HG03196 (cell line): Measurements from ENCODE around the gene PRLH.
A peak's percentile ranks its signal among the peaks of the same experiment; 100 is the strongest.
"Not testable (repeated sequence)": the region's sequence is repeated elsewhere in the genome, so short reads cannot be mapped to it uniquely, and the experiment has no call there.

Experiments
- ATAC-seq: cut with Tn5 transposase; IDR thresholded peaks from one replicate; pipeline ENCODE4 v1.9.1; 2021; ENCODE audit not compliant: unreplicated experiment

Gene PRLH

DNA sequence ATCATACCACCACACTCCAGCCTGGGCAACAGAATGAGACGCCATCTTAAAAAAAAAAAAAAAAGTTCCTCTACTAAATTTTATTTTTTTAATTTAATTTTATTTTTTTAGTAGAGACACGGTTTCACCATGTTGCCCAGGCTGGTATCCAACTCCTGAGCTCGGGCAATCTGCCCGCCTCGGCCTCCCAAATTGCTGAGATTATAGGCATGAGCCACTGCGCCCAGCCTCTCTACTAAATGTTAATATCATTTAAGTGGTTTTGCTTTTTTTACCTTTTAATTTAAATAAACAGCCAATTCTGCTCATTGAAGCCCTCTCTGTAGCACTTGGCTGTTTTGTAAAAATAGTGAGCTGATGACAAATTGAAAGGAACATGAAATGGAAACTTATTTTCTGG lies 15.0 kb downstream of the PRLH start:
- no peak for ATAC-seq

DNA sequence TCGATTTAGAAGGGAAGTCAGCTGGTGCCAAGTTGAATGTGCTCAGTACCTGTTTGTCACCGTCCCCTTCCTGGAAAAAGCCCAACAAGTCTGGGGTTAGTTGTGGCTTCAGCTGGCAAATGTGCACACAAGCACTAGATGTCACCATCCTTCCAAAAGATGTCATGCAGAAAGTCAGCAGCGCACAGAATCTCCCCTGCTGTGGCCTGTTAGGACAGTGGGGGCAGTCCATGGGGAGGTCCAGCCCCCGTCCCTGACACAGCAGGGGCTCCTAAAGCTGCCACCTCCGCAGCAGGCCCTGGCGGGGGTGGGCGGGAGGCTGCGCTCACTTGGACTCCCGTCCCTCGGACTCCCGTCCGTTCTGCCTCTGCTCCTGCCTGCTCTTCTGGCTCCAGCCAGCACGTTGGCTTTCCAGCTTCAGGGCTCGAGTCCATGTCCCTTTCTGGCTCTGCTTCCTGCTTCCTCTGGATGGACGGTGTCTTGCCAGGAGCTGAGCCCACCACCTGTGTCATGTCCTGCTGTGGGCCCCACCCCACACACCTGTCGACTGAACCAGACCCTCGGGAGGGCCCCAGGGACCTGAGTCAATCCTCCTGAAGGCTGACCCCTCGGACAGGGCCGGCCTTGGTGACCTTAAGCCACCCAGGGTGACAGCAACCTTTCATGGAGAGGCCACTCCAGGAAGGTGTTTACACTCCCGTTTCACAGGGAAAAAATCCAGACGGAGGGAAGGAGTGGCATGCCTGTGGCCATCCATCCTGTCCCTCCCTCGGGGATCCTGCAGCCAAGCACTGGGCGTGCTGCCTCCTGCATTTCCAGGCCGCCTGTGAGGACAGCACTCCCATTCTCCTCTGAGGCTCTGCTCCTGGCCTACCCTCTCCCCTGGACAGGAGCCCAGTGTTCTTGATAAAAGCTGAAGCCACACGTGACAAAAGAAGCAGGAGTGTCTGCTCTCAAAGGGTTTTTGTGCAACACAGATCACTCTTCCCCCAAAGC lies 15.7 kb downstream of the PRLH start:
- peak; percentile 56 for ATAC-seq

DNA sequence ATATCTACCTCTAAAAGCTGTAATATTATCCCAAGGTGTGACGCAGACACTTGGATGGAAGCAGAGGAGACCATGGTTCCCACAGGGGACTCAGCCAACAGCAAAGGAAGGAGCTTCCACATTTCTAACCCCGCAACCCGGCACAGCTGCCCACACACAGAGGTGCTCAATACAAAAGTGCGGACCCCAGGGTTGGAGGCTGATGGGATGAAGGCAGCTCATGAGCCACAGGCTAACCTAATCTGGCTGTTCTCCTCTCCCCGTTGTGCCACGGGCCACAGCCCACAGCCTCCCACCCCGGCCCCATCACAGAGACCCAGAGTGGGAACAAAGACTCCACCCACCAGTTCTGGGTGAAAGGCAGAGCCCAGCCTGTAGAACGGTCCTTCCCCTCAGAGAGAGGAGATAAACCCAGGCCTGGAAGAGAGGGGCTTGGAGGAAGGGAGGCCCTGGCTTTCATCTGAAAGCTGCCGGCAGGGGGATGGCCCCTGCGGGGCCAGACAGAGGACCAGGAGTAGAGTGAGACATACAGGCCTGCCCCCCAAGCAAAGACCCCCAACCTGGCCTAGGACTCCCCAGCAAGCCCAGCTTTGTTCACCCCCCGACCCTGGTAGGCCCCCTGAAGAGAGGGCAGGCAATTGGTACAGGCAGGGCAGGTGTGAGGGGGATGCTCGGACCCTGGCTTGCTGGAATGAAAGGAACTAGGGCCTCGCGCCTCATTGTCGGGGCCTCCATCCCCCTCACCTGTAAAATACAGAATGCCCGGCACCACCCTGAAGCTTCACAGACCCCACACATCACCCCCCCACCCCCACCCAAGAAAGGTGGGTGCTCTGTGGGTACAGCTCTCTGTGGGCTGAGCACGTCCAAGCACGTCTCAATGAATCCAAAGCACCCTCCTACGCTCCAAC lies 17.3 kb downstream of the PRLH start:
- ATAC-seq, result no peak

DNA sequence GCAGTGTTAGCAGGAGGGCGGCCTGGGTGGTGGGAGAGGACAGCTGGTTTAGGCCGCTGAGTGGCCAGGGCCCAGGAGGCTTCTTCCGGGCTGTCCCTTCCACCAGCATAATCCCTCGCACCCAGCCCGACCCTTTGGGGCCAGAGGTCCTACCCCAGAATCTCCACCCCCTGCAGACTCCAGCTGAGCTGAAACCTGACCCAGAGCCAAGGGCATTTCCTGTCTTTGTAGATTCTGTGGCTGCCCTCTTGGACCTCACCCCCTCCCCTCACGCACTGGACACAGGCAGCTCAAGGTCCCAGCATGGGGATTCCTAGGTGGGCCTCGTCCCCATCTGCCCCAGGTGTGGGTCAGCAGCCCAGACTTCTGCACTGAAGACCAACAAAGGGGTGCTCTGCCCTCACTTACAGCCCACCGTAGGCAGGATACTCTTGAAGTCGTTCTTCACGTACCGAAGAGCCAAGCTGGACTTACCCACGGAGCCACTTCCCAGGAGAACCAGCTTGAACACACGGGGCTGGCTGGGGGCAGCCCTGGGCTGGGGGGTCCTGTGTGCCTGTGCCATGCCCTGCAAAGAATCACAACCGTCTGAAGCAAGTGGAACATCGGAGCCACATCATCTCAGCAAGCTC lies 19.3 kb downstream of the PRLH start:
- ATAC-seq, result no peak

DNA sequence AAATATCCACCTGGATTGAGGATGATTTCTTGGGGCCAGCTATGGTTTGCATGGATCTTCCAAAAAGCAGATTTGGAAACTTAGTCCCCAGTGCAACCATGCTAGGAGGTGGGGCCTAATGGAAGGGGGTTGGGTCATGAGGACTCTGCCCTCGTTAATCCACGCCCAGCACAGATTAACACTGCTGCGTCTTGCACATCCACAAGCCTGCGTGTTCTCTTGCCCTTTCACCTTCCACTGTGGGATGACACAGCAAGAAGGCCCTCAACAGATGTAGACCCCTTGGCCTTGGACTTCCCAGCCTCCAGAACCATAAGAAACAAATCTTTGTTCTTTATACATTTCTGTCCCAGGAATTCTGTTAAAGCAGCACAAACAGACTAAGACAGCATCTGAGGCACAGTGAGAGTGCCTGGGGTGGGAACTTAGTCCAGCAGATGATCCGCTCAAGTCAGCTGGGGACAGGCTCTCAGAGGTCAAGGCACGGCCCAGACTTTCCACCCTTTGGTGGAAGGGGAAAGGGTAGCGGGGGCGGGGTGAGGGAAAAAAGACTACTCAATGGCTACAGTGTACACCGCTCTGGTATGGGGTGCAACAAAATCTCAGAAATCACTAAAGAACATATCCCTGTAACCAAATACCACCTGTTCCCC lies 21.8 kb downstream of the PRLH start:
- ATAC-seq, result no peak

DNA sequence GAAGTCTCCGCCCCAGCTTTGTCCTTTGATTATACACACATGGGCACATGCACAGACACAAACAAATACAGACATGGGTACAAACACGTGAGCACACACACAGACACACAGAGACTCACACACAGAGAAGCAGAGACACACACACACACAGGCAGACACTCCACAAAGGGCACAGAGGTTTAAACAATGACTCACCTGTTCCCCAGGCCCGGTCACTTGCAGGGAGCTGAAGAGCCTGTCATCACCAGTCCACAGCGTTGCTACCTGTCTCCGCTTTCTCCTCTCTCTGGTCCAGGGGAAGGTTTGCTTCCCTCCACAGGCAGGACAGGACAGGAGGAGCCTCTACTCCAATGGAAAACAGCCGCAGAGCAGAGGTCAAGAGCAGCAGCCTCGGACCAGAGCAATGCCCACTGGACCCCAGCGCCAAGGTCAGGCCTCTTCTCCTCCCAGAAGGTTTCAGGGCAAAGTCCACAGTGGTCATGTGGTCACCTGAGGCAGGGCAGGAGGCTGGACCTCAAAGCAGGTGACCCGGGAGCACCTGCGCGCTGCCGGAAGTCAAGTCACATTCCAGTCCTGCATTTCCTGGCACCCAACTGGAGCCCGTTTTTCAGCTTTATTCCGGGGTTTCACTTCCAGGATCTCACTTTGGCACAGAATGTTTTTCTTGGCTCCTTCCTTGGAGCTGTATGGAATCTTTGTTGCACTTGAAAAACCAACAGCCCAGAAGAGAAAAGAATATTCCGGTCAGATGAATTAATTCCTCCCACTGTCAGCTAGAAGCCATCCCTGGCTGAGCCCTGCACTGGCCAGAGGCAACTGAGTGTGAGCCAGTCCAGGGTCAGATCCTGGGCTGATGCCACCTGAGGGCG lies 24.1 kb downstream of the PRLH start, which contains the start of gene RAB17:
TSS of gene RAB17 (minus strand) at position 463 of the 869 bp plus-strand sequence. CDS start 4,580 bp downstream, outside the sequence.
- no peak for ATAC-seq

DNA sequence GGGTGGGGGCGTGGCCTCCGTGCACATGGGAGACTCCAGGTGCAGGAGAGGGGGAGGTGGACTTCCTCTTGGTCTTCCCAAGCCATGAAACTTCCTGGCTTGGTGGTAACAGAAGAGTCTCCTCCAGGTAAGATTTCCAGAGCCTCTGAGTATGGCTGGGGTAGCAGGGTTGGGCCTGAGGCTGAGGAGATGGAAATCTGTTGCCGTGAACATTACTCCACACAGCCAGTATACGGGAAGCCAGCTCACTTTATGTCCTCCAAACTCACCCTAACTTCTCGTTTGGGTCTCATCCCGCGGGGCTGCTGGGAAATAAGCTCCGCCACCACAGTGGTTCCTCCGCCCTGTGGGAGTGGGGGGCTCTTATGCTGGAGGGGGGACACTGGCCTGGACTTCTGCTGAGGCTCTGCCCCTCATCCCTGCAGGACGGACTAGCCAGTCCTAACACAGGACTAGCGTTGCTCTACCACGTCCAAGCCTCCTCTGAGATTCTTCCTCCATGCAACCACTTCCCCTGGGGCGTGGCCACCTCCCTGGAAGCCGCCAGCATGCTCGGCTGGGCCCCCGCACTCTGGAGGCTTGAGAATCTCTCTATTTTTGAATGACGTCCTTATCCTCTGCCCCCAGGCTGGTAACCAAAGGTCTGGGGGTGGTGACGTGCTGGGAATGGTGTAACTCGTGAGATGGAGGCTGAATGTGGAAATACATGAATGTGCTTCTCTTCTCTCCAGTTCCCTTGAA lies 24.9 kb downstream of the PRLH start:
- no peak for ATAC-seq

DNA sequence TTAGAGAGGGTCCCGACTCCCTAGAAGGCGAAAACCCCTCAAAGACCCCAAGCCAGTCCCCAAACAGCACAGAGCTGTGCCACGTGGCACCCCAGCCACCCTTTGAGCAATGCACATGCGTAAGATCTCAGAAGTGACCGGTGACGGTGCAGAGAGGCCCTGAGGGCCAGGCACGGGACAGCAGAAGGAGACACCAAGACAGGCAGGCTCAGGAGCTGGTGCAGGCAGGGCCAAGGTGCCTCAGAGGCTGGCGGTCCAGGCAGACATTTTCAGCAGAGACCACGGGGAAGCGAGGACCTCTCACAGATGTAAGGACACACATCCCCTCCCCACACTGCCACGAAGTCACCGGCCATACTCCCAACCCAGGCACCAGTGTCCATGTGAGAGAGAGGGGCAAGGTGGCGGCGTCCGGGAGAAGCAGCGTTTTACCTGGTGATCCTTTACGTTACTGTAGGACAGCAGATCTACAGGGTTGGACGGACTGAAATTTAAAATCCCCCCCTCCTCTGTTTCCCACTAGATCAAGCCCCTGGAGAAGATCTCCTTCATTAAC lies 26.1 kb downstream of the PRLH start:
- ATAC-seq, result no peak

DNA sequence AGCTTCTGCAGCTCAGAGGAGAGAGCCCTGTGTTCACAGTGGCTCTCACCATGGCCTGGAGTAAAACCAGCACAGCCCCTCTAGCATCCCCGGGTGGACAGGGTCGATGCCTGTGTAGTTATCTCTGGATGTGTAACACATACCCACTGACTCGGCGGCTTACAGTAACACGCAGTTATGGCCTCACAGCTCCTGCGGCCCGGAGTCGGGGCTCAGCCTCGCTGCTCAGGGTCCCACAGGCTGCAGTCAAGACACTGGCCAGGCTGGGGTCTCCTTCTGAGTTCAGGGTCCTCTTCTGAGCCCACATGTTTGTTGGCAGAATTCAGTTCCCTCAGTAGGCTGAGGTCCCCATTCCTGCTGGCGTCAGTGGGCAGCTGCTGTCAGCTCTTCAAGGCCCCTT lies 26.7 kb downstream of the PRLH start:
- no peak for ATAC-seq

DNA sequence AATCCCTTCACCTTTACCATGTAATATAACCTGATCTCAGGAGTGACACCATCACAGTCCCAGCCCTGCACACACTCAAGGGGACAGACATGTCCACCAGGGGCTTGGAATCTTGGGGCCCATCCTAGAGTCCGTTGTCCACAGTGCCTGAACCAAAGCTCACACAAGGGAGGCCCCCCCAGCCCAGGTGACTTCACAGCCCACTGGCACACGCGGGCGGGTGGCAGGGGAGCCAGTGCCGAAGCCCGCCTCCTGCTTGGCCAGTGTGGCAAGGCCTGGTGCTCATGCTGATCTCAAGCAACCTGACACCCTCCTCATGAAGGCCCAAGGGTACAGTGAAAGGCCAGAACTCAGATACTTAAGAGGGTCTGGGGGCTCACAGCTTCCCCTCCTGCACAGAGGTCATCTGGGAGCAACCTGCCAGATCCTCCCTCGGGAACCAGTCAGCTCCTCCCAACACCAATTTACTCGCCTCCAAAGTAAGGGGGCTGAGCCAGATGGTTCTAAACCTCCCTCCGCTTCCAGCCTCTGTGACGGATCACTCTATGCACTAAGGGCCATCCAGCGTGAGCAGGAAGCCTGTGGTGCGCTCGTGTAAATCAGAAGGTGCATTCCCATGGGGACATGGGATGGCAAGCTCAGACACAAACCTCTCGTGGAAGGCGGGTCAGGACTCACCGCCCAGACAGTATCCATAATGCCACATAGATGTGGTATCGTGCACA lies 27.4 kb downstream of the PRLH start:
- ATAC-seq, result no peak

DNA sequence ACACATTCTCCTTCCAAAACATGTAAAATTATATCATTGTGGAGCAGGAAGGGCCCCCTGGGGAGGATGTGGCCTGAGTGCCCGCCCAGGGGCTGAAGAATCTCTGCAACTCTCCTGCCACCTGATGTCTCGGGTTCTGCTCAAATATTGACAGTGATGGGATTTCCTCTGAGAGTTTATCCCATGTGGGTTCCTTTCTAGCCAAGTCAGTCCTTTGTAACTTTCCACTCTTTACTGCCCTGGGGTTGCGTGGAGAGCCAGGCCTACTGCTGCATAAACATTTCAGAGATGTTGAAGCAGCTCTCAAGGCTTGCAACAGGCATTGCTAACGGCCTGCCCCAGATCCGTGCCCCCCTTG lies 28.1 kb downstream of the PRLH start:
- no peak for ATAC-seq

DNA sequence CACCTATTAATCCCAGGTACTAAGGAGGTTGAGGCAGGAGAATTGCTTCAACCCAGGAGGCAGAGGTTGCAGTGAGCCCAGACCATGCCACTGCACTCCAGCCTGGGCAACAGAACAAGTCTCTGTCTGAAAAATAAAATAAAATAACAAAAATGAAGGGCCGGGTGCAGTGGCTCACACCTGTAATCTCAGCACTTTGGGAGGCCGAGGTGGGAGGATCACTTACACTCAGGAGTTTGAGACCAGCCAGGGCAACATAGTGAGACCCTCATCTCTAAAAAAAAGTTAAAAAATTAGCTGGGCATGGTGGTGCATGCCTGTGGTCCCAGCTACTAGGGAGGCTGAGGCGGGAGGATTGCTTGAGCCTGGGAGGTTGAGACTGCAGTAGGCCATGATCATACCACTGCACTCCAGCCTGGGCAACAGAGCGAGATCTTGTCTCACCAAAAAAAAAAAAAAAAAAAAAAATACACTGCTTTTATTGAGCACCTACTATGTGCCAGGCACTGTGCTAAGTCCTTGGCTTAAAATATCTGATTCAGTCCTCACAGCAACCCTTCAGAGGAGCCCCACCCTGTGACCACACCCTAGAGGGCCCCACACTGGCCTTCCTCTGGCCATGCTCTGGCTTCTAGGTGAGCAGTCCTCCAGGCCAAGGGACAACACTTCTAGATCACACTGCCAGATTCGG lies 29.6 kb downstream of the PRLH start:
- not testable (repeated sequence) for ATAC-seq

DNA sequence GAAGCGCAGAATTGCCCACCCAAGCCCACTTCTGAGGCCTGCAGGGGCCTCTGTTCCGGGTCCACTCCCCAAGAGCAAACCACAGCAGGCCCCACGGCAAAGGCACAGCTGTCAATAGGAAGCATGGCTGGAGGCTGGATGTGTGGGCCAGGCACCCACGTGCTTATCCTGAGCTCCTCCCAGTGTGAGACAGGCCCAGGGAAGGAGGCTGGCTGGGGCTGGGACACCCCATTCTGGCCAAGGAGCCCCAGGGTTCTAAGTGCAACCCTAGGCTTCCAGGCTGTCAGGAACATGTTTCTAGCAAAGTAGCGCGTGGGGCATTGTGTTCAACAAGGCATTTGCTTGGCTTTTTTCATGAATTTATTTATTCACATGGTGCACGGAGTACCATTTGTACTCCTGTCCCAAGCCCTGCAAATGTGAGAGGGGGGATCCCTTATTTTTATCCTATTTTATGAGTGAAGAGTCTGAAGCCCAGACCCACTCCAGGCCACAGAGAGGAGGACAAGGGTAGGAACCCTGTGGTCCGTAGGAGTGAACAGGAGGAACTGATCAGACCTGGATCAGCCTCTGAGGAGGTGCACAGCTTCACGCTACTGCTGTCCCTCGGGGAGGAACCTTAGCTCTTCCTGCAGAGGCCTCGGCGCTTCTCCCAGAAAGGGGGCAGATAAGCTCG lies 30.3 kb downstream of the PRLH start:
- ATAC-seq, result no peak

DNA sequence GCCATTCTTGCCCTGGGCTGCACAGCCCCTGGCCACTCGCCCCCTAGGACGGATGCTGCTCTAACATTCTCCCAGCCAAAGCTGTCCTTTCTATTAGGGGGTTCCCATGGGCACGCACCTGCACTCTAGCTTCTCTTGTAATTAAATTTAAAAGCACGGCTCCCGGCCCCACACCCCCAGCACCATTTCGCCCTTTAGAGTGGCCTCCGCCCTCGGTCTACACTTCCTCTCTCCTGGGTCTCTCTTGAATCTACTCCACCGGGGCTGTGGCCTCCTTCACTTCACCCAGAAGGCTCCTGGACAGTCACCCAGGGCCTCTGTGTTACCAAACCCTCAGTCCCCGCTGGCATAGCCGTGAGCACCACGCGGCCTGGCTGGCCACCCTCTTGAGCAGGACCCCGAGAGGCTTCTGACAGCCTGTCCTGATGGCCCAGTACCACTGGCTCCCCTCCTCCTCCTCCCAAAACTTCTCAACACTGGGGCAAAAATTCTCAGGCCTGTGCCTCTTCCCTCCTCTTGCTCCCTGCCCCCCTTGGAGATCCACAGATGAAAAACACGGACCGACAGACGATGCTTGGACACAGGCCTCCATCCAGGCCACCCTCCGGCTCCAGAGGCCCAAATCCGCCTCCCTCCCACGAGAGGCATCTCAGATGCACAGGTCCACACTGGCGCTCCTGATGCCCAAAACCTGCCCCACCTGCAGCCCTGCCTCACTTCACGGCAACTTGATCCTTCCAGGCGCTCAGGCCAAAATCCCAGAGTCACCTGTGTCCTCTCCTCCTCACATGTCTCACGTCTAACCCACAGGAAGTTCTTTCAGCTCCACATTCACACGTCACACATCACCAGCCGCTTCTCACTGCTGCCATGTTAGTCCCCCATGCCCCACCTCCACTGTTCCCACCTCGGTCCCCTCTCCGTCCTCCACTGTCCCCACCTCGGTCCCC lies 31.1 kb downstream of the PRLH start:
- ATAC-seq, result no peak

DNA sequence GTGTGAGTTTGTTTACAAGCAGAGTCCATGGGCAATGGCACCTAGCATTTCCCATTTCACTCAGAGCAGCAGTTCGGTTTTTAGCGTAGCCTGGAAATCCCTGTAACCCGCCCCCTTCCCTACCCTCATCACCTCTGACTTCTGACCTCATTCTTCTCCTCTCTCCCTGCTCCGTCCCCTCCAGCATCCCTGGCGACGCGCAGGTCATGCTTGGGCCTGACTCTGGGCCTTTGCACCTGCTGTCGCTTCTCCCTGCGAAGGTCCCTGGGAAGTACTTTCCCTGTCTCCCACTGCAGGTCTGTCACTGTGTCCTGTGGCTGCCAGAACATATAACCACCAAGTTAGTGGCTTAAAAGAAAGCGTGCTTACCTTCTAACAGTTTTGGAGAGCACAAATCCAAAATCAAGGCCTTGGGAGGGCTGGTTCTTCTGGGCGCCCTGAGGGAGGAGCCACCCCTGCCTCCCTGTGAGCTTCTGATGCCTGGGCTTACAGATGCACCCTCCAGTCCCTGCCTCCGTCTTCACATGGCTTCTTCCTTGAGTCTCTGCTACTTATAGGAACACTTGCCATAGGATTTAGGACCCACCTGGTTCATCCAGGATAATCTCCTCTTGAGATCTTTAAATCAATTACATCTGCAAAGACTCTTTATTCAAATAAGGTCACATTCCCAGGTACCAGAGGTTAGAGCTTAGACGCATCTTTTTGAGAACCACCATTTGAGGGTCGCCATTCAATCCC lies 32.3 kb downstream of the PRLH start:
- ATAC-seq, result no peak
